Activated T-cell treated with anti-CD3 and anti-CD28 coated beads, Interleukin-2, amount 50 U/mL, for 24 hours (primary cell): ENCODE data around the gene PQBP1.
A peak's percentile ranks its signal among the peaks of the same experiment; 100 is the strongest.

Source experiments
- DNase-seq: peaks from one replicate; pipeline ENCODE4 v3.0.0-alpha.2; 2020
- H3K27ac Mint-ChIP-seq: 2 replicates; pipeline ENCODE4 v1.8.0; 2020; ENCODE audit warnings: mild to moderate bottlenecking, mixed read lengths
- H3K27me3 Mint-ChIP-seq: 2 replicates; pipeline ENCODE4 v1.8.0; 2020; ENCODE audit warnings: mixed read lengths
- H3K36me3 Mint-ChIP-seq: 2 replicates; pipeline ENCODE4 v1.8.0; 2020; ENCODE audit warnings: low read depth, mixed read lengths
- H3K4me1 Mint-ChIP-seq: 2 replicates; pipeline ENCODE4 v1.8.0; 2020; ENCODE audit warnings: low read depth, mixed read lengths
- H3K4me3 Mint-ChIP-seq: 2 replicates; pipeline ENCODE4 v1.8.0; 2020; ENCODE audit warnings: mild to moderate bottlenecking, moderate library complexity, mixed read lengths
- H3K9me3 Mint-ChIP-seq: 2 replicates; pipeline ENCODE4 v1.8.0; 2020; ENCODE audit warnings: mixed read lengths

The PQBP1 gene

DNA sequence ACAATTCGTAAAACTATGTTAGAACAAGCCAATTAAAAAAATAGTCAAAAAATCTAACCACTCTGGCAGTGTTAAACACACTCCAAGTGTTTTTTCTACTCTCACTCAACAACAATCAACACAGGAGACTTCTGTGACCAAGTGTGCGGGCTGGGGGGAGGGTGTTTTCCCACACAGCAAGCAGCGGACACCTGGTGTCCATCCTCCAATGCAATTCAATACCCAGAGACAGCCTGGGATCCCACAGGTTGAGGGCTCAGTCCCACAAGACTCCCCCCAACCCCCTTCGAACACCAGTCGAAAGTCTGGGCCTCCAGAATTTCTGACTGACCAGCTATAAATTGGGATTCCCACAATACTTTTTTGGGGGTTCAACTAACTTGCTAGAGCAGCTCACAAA lies 29.4 kb downstream of the PQBP1 start:
- Mint-ChIP-seq H3K4me3 (no peak overlapping the region), H3K36me3 (peaks cover 74% of the 10 kb centered on the region), H3K27me3 (peaks cover 6% of the 10 kb centered on the region), H3K27ac (peak overlapping the region; percentile 44), H3K4me1 (peaks cover 42% of the 10 kb centered on the region), H3K9me3 (no peaks in the 10 kb centered on the region)
- DNase-seq = no peak

DNA sequence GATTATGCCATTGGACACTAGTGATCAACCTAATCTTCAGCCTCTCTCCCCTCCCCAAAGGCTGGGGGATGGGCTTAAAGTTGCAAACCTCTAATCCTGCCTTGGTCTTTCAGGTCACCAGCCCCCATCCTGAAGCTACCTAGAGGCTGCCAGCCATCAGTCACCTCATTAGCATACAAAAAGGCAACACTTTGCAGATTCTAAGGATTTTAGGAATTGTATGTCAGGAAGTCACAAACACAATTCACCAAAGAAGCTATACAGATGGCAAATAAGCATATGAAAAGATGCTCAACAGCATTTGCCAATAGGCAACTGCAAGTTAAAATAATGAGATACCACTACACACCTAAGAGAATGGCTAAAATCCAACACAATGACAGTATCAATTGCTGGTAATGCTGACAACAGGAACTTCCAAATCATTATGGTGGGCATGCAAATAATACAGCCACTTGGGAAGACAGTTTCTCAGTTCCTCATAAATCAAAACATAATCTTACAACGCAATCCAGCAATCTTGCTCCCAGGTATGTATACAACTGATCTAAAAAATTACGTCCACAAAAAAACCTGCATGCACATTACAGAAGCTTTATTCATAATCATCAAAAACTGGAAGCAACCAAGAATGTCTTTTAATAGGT lies 30.1 kb downstream of the PQBP1 start:
- no peaks in the 10 kb centered on the region for H3K9me3 Mint-ChIP-seq
- peaks cover 6% of the 10 kb centered on the region for H3K27me3 Mint-ChIP-seq
- no peak overlapping the region for H3K4me3 Mint-ChIP-seq
- H3K36me3 Mint-ChIP-seq = peaks cover 73% of the 10 kb centered on the region
- no peak for DNase-seq
- H3K4me1 Mint-ChIP-seq = peaks cover 38% of the 10 kb centered on the region
- no peak overlapping the region for H3K27ac Mint-ChIP-seq

GRCh38 chrX:48933757-48934156 lies 36.0 kb downstream of the PQBP1 start:
- Mint-ChIP-seq H3K4me1 (peaks cover 61% of the 10 kb centered on the region), H3K36me3 (peaks cover 73% of the 10 kb centered on the region), H3K27ac (peak overlapping the region; percentile 94), H3K27me3 (no peaks in the 10 kb centered on the region), H3K9me3 (peaks cover 3% of the 10 kb centered on the region), H3K4me3 (peak overlapping the region; percentile 60)
- DNase-seq = peak; percentile 50

GRCh38 chrX:48934581-48935300 lies 37.0 kb downstream of the PQBP1 start:
- H3K27ac Mint-ChIP-seq = peak overlapping the region; percentile 94
- peak overlapping the region; percentile 44 for H3K4me3 Mint-ChIP-seq
- peaks cover 71% of the 10 kb centered on the region for H3K4me1 Mint-ChIP-seq
- DNase-seq = peak; percentile 49
- H3K9me3 Mint-ChIP-seq = peaks cover 3% of the 10 kb centered on the region
- H3K36me3 Mint-ChIP-seq = peaks cover 75% of the 10 kb centered on the region
- H3K27me3 Mint-ChIP-seq = no peaks in the 10 kb centered on the region

- H3K4me1 Mint-ChIP-seq = peaks cover 74% of the 10 kb centered on the region
- H3K4me3 Mint-ChIP-seq = peak overlapping the region; percentile 44
- peaks cover 3% of the 10 kb centered on the region for H3K9me3 Mint-ChIP-seq
- H3K36me3 Mint-ChIP-seq = peaks cover 78% of the 10 kb centered on the region
- no peak for DNase-seq
- H3K27ac Mint-ChIP-seq = peak overlapping the region; percentile 94
- no peaks in the 10 kb centered on the region for H3K27me3 Mint-ChIP-seq
Observed at GRCh38 chrX:48935301-48935670, 37.6 kb downstream of the PQBP1 start.

- peak overlapping the region; percentile 72 for H3K4me3 Mint-ChIP-seq
- H3K27ac Mint-ChIP-seq = peak overlapping the region; percentile 94
- H3K4me1 Mint-ChIP-seq = peaks cover 80% of the 10 kb centered on the region
- no peak for DNase-seq
- H3K9me3 Mint-ChIP-seq = peaks cover 3% of the 10 kb centered on the region
- peaks cover 78% of the 10 kb centered on the region for H3K36me3 Mint-ChIP-seq
- no peaks in the 10 kb centered on the region for H3K27me3 Mint-ChIP-seq
Observed at GRCh38 chrX:48936429-48937053, 38.8 kb downstream of the PQBP1 start.

DNA sequence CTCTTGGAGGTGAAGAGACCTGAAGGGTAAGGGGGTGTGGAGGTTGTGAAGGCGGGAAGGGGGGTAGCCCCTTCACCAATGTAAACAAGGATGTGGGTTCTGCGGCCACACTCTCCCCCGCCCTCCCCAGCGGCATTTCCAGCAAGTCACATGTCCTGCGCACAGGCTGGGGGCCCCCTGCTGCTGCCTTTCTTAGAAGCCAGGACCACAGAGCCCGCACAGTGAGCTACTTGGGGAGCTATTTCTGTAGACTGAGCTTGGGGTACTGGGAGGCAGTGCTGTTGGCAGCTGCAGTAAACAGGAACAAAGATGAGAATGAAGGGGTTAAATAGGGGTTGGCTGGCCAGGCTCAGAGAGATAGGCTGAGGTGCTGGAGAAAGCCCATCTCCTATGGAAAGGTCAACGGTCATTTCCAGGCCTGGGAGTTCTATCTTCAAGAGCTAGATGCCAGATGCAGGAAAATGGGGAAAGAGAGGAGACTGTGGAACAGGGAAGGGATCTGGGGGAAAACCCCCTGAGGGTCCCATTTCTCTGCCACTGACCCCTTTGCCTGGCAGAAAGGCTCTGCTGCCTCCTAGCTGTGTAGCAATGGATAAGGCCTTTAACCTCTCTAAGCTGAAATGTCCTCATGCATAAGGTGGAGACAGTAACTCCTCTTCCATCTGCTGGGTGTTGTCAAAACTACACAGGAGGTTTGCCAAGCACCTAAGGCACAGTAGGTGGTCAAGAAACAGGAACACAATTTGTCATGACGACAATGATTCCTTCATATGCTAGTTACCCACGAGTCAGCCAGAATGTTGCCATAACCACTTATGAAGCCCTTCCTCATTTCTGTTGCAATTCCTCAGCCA lies 39.6 kb downstream of the PQBP1 start:
- Mint-ChIP-seq H3K36me3 (peaks cover 84% of the 10 kb centered on the region), H3K27ac (peak overlapping the region; percentile 94), H3K27me3 (no peaks in the 10 kb centered on the region), H3K9me3 (peaks cover 3% of the 10 kb centered on the region), H3K4me1 (peaks cover 88% of the 10 kb centered on the region), H3K4me3 (peak overlapping the region; percentile 72)
- DNase-seq = peak; percentile 93

- H3K36me3 Mint-ChIP-seq = peaks cover 85% of the 10 kb centered on the region
- H3K9me3 Mint-ChIP-seq = peaks cover 3% of the 10 kb centered on the region
- DNase-seq = peak; percentile 79
- peak overlapping the region; percentile 72 for H3K4me3 Mint-ChIP-seq
- H3K27me3 Mint-ChIP-seq = no peaks in the 10 kb centered on the region
- H3K4me1 Mint-ChIP-seq = peaks cover 94% of the 10 kb centered on the region
- peak overlapping the region; percentile 94 for H3K27ac Mint-ChIP-seq
Observed at GRCh38 chrX:48938721-48939425, 41.1 kb downstream of the PQBP1 start.

- H3K36me3 Mint-ChIP-seq = peaks cover 83% of the 10 kb centered on the region
Observed at GRCh38 chrX:48939524-48940228, 41.9 kb downstream of the PQBP1 start.

GRCh38 chrX:48940404-48940955 lies 42.8 kb downstream of the PQBP1 start:
- H3K4me1 Mint-ChIP-seq = peaks cover 85% of the 10 kb centered on the region
- H3K27me3 Mint-ChIP-seq = no peaks in the 10 kb centered on the region
- H3K27ac Mint-ChIP-seq = peak overlapping the region; percentile 94
- peak; percentile 47 for DNase-seq
- no peaks in the 10 kb centered on the region for H3K9me3 Mint-ChIP-seq
- peak overlapping the region; percentile 72 for H3K4me3 Mint-ChIP-seq
- peaks cover 75% of the 10 kb centered on the region for H3K36me3 Mint-ChIP-seq

More at GRCh38 chrX:48939524-48940228, 41.9 kb downstream of the PQBP1 start:
- peak; percentile 58 for DNase-seq
- peaks cover 3% of the 10 kb centered on the region for H3K9me3 Mint-ChIP-seq
- H3K4me3 Mint-ChIP-seq = peak overlapping the region; percentile 72
- no peaks in the 10 kb centered on the region for H3K27me3 Mint-ChIP-seq
- peaks cover 93% of the 10 kb centered on the region for H3K4me1 Mint-ChIP-seq
- H3K27ac Mint-ChIP-seq = peak overlapping the region; percentile 94

DNA sequence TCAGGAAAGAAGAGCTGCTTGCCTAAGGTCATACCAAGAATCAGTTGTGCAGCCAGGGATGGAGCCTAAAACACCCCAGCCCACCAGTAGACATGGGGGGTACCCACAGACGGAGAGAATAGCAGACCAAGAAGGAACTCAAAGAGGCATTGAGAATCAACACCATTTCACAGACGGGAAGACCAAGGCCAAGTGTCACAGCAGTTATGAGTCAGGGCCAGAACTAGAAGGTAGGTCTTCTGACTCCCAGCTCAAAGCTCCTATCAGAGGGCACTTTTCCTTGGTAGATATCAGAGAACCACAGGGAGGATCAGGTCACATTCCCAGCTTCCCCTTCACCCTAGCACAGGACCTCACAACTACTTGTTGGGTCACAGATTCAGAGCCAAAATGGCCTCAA lies 45.2 kb downstream of the PQBP1 start:
- Mint-ChIP-seq H3K4me3 (peak overlapping the region; percentile 38), H3K27me3 (peaks cover 5% of the 10 kb centered on the region), H3K27ac (peak overlapping the region; percentile 89), H3K36me3 (peaks cover 57% of the 10 kb centered on the region), H3K4me1 (peaks cover 74% of the 10 kb centered on the region), H3K9me3 (no peaks in the 10 kb centered on the region)
- DNase-seq = no peak

GRCh38 chrX:48945517-48946348 lies 48.0 kb downstream of the PQBP1 start:
- Mint-ChIP-seq H3K9me3 (no peaks in the 10 kb centered on the region), H3K27me3 (peaks cover 8% of the 10 kb centered on the region), H3K36me3 (peaks cover 44% of the 10 kb centered on the region), H3K4me1 (peaks cover 50% of the 10 kb centered on the region), H3K4me3 (no peak overlapping the region), H3K27ac (peak overlapping the region; percentile 76)
- DNase-seq = peak; percentile 70
